GM12878 (cell line): ENCODE data around the gene ZBTB39. TPM values are rescaled to one million over a fixed set of nuclear protein-coding genes. Genes with fewer than 3 reads are reported as not detected.
A peak's percentile ranks its signal among the peaks of the same experiment; 100 is the strongest.

ENCODE experiments used
- CEBPZ ChIP-seq: fragments of 150-350 bp; IDR thresholded peaks from 2 replicates; pipeline ENCODE4 v1.6.1; 2016; ENCODE audit warnings: low read depth, low read length
- CREM ChIP-seq: IDR thresholded peaks from 2 replicates; pipeline ENCODE4 v1.6.1; 2014; ENCODE audit warnings: antibody characterized with exemption, low read depth
- CUX1 ChIP-seq: IDR thresholded peaks from 2 replicates; pipeline ENCODE4 v1.6.1; 2012; ENCODE audit warnings: improper control_type of control experiment, low read depth, low read length; ENCODE audit not compliant: insufficient replicate concordance
- E2F4 ChIP-seq: IDR thresholded peaks from 2 replicates; pipeline ENCODE4 v1.6.1; 2012; ENCODE audit warnings: low read depth, low read length, improper control_type of control experiment
- EZH2 ChIP-seq: IDR thresholded peaks from 2 replicates; pipeline ENCODE4 v1.6.1; 2012; ENCODE audit warnings: low read depth, mild to moderate bottlenecking, control low read depth, inconsistent platforms, low read length, borderline replicate concordance; ENCODE audit not compliant: control insufficient read depth
- GABPA ChIP-seq: IDR thresholded peaks from 2 replicates; pipeline ENCODE4 v1.6.1; 2014; ENCODE audit warnings: antibody characterized with exemption, low read depth, mild to moderate bottlenecking, inconsistent platforms
- NR2F1 ChIP-seq: fragments of 450-650 bp; conservative IDR thresholded peaks from 2 replicates; pipeline ENCODE4 v1.6.1; 2017; ENCODE audit warnings: mild to moderate bottlenecking
- PRDM15 ChIP-seq: fragments of 450-650 bp; formaldehyde crosslinking; IDR thresholded peaks from 2 replicates; pipeline ENCODE4 v1.4.0; 2020; ENCODE audit warnings: mild to moderate bottlenecking, moderate library complexity
- REST ChIP-seq: IDR thresholded peaks from 2 replicates; pipeline ENCODE4 v1.6.1; 2012; ENCODE audit warnings: mild to moderate bottlenecking, low read depth, low read length
- SMARCA5 ChIP-seq: fragments of 450-650 bp; IDR thresholded peaks from 2 replicates; pipeline ENCODE4 v1.6.1; 2017; ENCODE audit warnings: mild to moderate bottlenecking
- SREBF2 ChIP-seq: IDR thresholded peaks from 2 replicates; pipeline ENCODE4 v1.6.1; 2012; ENCODE audit warnings: mild to moderate bottlenecking, low read length
- TARDBP ChIP-seq: IDR thresholded peaks from 2 replicates; pipeline ENCODE4 v1.6.1; 2016; ENCODE audit warnings: borderline replicate concordance
- polyA plus RNA-seq, 11 experiments: library from polyadenylated mRNA; depleted of rRNA in 4 of 11; unstranded in 6 of 11; stranded (reverse) in 5 of 11; fragments of >200 nt; fragmentation: Nextera tagmentation in 4 of 11; fragmentation: Illumina TruSeq in 1 of 11; extraction: Ambion mirVana in 4 of 11; extraction: Trizol in 1 of 11; gene quantifications; 1 replicate in 1 of 11; 2 replicates in 10 of 11; pipeline versions ENCODE4 v1.2.1 to v1.2.3, GENCODE V29; 2011 to 2016; ENCODE audit warnings: inconsistent platforms in 2 of 11, missing spikeins in 2 of 11, low read depth in 1 of 11
- total RNA-seq, 4 experiments: library from RNA; depleted of rRNA in 3 of 4; stranded (reverse); fragments of >200 nt in 3 of 4; fragmentation: Illumina TruSeq in 1 of 4; extraction: Trizol in 1 of 4; gene quantifications; 2 replicates each; pipeline versions ENCODE4 v1.2.1 to v1.2.3, GENCODE V29; 2013 to 2021

ZBTB39 gene
- total and polyA plus RNA-seq, 10 of the 15 experiments (the other 5 are each of a cell fraction or from before 2014, with no cell fraction given): 0.88 to 6.8 (median 4.4) TPM

GRCh38 chr12:56998981-56999380 is 7.4 kb downstream of the ZBTB39 start (continued):
- TF ChIP-seq CEBPZ (no peak), SMARCA5 (no peak), REST (no peak), CUX1 (no peak), EZH2 (no peak), SREBF2 (no peak), PRDM15 (CRISPR knock-in tag) (no peak), GABPA (no peak), NR2F1 (no peak), TARDBP (no peak), CREM (peak; percentile 64), E2F4 (no peak)
